SIG-M5 treated with dmso at 0.1 percent for 504 hours (cell line): ENCODE data around the gene TEX22.
A peak's percentile ranks its signal among the peaks of the same experiment; 100 is the strongest.
"Not testable (repeated sequence)": the region's sequence is repeated elsewhere in the genome, so short reads cannot be mapped to it uniquely, and the experiment has no call there.

Experiments used
- DNase-seq: peaks from one replicate; lab custom pipeline; 2025; ENCODE audit not compliant: unreplicated experiment; lab: John Stamatoyannopoulos, UW

The TEX22 gene, protein sequence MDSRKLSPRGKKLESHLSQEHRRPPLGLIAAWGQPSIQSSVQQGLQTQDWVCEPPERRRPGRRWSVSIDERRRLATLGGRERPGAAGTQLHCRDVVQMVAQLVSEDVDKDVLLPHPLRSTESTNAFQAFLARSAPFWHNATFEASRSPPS

DNA sequence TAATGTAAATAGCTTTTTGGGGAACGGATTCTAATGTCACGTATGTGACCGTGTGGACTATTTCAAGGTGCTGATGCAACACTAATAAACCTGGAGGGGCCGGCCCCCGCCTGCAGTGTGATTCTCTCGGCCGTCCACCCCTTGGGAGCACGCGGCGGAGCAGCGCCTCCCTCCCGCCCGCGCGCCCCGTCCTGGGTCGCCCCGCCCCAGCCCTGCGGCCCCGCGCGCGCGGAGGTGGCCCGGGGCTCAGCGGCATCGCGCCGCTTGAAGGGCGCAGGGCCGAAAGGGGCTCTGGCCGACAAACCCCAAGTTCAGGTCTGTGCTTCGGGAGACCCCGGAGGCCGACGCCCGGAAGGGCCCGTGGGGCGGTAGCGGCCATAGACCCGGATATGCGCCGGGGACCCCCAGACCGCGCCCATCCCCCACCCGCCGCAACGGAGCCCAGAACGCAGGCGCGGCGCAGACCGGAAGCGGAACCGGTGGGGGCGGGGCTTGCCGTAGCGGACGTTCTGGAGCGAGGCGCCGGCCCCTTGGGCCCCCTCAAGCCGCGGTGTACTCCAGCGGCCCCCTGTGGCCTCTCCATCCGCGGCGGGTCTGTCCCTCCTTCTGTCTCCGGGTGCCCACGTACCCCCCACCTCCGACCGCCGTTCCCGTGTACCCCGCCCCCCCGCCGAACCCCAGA, at the start of gene TEX22:
TSS of gene TEX22 (plus strand) at position 495 of the 682 bp plus-strand sequence. CDS start 803 bp downstream, outside the sequence.
- peak; percentile 86 for DNase-seq

DNA sequence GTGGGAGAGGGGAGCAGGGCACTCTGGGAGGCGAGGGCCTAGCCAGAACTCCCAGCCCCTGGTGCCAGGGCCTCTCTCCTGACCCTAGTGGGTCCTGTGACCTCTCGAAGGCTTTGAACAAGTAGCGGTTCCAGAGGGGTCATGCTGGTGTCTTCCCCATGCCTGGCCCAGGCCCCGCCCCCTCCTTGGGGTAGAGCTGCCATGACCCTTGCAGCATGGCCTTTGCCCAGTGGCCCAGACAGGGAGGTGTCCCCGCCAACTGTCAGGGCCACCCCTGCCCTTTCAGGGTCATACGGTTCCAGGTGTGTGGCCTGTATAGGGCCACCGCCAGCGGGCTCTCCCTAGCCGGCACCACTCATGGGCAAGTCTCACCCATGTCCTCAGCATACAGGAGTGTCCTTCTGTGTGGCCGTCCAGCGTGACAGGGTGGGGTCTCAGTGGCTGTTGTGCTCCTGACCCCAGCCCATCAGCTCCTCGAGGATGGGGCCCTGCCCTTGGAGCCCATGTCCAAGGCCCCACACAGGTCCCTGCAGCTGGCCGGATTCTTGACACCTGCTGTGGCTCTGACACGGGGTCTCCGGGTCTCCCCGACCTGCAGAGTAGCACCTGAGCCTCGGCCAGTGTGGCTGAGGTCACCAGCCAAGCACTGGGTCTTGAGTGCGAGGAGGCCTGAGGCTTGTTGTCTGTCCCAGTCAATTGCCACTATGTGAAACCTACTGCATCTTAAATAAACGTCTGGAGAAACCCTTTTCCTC, 49.2 kb upstream of the TEX22 start:
- DNase-seq = no peak

DNA sequence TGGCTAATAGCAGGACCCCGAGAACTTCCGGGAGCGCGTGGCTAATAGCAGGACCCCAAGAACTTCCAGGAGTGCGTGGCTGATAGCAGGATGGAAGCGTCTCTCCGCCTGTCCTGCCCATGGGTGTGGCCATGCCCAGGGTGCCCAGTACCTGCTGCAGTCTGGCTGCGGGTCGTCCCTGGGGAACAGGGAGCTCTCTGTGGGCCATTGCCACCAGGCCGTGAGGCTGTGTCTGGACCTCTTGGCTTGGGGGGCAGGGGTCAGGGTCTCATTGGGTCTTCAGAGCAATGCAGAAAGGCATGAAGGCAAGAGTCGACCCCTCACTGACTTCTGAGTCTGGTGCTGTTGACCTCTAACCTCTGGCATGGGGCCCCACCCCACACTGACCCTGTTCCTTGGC, 48.3 kb upstream of the TEX22 start:
- DNase-seq = no peak

DNA sequence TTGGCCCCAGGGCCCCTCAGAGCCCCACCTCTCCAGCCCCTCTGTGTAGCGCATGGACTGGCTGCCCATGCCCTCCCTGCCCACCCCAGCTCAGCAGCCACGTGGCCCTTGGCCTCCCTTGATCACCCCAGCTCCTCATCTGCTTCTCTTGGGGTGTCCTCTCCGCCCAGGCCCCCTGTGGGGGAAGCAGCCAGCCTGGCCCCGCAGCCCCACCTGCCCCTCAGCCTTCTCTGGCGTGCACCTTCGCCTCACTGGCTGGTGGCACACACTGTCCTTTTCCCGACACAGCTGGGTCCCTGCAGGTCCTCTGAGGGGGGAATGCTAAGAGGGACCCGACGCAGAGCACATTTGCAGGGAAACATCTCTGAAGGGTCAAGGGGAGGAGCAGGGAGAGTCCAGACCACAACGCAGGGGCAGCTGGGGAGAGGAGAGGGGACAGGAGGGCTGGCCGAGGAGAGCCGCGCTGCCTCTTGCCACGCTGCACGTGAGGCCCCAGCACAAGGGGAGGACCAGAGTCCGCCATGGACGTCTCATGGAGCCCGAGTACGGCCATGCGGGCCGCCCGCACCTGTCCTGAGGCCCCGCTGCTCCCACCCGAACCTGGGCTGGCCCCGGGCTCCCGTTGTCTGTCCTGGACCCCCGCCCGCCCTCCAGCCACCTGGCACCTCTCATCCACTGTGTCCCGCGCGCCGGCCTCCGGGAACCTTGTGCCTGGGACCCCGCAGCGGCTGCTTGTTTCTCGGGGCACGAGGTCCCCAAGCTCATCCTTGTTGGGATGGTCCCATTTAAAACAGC, 47.7 kb upstream of the TEX22 start:
- no peak for DNase-seq

DNA sequence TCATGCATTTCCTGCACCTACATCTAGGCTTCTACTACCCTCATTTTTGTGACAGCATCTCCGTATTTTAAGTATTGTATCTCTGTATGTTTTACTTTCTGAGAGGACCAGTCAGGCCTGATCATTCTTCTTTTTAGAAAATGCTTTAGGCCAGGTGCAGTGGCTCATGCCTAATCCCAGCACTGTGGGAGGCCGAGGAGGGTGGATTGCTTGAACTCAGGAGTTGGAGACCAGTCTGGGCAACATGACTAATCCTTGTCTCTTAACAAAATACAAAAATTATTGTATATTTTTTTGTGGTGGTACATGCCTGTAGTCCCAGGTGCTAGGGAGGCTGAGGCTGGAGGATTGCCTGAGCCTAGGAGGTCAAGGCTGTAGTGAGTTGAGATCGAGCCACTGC, 46.9 kb upstream of the TEX22 start:
- no peak for DNase-seq

DNA sequence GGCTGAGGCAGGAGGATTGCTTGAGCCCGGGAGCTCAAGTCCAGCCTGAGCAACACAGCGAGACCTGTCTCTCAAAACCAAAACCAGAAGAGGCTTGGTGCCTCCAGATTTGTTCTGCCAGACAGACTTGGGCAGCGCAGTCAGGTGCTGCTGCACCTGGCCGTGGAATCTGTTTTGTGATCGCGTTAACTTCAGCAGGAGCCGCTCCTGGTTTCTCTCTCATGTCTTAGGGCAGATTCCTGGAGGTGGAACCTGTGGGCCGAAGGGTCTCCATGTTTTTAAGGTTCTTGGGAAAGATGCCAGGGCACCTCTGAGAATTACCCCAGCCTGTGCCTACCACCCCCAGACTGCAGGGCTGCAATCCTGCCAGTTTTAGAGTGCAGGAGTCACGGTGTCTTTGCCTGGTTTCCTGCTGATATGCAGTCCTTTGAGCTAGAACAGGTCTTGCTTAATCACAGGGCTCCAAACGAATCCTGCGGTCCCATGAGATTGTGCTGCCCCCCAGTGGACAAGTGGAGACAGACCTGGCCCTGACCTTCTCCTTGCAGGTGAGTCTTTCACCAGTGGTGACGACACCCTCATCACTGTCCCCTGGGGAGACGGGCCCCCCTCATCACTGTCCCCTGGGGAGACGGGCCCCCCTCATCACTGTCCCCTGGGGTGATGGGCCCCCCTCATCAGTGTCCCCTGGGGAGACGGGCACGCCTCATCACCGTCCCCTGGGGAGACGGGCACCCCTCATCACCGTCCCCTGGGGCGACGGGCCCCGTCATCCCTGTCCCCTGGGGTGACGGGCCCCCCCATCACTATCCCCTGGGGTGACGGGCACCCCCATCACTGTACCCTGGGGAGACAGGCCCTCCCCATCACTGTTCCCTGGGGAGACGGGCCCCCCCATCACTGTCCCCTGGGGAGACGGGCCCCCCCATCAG, 46.2 kb upstream of the TEX22 start:
- peak; percentile 87 for DNase-seq

DNA sequence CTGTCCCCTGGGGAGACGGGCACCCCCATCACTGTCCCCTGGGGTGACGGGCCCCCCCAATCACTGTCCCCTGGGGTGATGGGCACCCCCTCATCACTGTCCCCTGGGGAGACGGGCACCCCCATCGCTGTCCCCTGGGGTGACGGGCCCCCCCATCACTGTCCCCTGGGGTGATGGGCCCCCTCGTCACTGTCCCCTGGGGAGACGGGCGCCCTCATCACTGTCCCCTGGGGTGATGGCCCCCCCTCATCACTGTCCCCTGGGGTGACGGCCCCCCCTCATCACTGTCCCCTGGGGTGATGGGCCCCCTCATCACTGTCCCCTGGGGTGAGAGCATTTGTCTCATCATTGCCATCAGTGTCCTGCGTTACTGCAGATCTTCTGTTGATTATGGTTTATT, 45.2 kb upstream of the TEX22 start:
- no peak for DNase-seq

DNA sequence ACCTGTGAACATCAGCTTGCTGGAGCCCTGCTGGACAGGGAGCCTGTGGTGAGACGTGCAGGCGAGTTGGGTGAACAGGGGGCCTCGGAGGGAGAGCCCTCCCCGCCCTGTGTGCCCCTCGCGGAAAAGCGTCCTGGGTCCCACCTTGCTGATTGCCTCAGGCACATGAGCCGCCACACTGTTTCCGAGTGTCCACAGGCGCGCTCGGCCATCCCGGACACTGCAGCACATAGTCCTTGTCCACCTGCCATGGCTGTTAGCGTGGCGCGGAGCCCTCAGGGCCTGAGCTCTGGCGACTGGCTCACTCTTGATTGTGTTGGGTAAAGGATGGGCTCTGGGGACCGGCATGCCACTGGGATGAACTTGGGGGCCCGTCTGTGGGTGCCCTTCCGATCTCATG, 43.8 kb upstream of the TEX22 start:
- no peak for DNase-seq

DNA sequence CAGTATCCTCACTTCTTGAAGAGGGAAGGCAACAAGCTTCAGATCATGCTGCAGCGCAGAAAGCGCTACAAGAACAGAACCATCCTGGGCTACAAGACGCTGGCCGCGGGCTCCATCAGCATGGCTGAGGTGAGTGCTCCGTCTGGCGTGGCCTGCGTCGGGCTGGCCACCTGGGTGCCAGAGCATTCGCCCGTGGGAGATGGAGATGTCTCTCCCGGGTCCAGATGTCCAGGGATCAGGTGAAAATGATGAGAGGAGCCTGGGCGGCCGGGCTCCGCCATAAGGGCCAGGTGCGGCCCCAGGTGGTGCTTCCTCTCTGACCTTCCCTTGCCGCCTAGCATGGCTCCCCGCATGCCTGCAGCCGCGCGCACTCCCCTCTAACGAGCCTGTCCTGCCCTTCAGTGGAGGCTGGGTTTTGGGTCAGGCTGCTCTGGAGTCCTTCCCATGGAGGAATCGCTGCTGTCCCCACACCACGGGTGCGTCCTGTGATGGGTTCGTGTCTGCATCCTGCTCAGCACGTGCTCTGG, 43.2 kb upstream of the TEX22 start:
- DNase-seq = no peak

DNA sequence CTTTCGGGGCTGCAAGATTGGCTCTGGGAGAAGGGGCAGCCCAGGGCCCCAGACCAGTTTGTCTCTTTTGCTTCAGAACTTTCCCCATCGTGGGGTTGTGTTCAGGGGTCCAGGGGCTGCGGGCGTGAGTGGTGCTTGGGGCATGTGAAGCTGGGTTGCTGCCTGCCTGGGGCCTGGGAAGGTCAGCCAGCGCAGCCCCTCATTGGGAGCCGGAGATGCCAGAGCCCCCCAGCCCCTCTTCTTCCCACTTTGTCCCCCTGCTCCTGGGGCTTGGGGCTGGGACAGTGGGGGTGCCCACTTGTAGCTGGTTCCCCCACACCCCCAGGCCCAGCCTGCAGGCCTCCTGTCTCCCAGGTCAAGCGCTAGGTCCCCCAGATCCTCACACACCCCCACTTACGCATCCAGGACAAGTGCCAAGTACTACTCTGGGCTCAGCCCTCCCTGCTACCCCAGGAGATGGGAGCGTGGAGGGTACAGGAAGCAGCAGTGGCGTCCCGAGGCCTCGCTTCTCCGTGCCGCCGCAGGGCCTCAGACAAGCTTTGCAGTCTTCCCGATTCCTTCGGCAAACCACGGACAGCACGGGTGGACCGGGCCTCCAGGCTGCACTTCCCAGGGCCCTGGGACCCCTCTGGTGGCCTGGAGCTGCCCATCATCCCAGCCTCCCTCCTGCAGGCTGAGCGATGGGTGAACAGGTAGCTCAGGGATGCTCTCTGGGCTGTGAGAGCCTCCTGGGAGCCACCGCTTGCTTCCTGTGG, 42.3 kb upstream of the TEX22 start:
- DNase-seq = no peak

DNA sequence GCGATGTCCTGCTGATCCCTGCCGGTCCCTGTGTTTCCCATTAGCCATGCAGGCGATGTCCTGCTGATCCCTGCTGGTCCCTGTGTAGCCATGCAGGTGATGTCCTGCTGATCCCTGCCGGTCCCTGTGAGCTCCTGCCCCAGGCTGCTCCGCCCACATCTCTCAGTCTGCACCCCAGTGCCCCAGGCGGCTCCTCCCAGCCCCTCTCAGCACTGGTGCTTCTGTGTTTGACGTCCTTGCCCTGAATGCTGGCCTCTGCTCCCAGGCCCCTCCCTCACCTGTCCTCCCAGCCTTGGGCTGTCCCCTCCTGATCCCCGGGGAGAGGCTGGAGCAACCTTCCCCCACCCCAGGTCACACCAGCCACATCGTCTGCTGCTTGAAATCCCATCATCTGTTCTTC, 41.4 kb upstream of the TEX22 start:
- no peak for DNase-seq

DNA sequence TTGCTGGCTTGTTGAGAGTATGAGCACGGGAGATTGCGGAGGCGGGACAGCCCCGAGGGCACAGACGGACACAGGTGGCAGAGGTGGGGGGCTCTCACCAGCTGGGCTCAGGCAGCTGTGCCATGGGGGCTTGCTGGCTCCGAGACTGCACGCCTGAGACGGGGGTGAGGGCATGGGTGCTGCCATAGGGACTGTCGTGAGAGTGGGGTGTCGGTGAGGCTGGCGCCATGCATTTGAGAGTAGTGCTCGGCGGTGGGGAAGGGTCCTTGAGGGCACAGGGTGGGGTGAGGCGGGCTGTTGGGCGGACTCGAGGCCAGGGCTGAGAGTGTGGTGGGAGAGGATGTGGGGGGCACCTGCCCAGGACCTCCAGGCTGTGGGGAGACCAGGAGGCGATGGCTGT, 40.7 kb upstream of the TEX22 start:
- no peak for DNase-seq

DNA sequence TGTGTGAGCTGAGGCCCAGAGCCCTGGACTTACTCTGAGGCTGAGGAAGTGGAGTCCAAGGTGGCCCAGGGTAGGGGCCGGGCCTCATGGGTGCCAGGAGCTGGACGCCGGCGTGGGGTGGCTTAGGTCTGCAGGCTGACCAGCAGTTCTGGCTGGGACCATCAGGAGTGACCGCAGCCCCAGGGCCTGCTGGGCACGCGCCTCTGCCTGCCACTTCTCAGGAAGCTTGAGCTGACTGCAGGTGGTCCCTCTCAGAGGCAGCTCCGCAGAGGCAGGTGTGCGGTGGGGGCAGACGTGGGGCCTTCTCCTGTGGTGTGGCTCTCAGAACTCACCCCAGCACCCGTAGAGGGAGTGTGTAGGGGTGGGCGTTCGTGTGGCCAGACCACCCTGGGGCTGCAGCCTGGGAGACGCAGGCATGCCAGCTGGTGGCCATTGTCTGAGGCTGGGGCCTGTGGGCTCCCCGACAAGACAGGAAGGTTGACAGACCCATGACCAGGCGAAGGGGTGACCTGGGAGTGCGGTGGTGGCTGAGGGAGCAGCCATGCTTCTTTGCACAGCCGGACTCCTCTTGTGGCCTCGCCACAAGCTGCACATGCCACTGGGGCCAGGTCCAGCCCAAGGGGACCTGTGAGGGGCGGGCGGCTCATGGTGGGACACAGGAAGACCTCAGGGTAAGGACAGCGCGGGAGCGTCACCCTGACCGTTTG, 40.0 kb upstream of the TEX22 start:
- DNase-seq = no peak

DNA sequence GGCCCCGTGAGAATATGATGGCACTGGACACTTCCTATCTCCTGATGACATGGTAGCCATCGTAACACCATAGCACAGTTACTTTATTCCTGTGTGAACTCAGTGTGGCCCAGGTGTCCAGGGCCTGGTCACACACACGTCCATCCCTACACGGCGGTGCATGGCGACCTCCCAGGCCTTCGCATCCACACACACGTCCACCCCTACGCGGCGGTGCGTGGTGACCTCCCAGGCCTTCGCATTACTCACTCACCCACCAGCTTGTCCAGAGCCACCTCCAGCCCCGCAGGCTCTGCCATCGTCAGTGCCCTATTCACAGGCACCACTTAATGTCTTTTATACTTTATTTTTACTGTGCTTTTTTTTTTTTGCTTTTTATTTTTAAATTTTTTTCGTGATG, 39.4 kb upstream of the TEX22 start:
- no peak for DNase-seq

DNA sequence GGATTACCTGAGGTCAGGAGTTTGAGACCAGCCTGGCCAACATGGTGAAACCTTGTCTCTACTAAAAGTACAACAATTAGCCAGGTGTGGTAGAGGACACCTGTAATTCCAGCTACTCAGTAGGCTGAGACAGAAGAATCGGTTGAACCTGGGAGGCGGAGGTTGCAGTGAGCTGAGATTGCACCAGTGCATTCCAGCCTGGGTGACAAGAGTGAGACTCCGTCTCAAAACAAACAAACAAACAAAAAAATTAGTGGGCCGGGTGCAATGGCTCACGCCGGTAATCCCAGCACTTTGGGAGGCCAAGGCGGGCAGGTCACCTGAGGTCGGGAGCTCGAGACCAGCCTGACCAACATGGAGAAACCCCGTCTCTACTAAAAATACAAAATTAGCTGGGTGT, 36.9 kb upstream of the TEX22 start:
- not testable (repeated sequence) for DNase-seq

DNA sequence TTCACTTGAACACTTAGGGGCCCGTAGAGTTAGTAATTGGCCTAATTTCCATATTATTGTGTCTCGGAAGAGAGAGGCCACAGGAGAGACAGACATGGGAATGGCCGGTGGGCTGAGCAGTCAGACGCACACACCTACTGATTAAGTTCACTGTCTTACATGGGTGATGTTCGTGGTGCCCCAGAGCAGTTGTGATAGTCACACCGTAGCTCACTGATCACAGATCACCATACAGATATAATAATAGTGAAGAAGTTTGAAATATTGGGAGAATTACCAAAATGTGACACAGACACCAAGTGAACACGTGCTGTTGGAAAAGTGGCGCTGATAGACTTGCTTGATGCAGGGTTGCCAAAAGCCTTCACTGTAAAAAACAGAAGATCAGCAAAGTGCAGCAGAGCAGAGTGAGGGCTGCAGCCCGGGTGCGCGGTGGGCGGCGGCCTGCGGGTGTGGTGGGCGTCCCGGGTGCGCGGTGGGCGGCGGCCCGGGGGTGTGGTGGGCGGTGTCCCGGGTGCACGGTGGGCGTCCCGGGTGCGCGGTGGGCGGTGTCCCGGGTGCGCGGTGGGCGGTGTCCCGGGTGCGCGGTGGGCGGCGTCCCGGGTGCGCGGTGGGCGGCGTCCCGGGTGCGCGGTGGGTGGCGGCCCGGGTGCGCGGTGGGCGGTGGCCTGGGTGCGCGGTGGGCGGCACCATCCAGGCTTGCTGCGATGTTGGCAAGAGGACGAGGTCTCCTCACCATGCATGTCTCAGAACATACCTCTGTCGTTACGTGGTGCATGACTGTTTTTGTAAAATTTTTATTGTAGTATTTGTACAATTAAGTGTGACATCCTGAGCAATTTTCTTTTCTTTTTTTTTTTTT, 34.3 kb upstream of the TEX22 start:
- DNase-seq = peak; percentile 11

DNA sequence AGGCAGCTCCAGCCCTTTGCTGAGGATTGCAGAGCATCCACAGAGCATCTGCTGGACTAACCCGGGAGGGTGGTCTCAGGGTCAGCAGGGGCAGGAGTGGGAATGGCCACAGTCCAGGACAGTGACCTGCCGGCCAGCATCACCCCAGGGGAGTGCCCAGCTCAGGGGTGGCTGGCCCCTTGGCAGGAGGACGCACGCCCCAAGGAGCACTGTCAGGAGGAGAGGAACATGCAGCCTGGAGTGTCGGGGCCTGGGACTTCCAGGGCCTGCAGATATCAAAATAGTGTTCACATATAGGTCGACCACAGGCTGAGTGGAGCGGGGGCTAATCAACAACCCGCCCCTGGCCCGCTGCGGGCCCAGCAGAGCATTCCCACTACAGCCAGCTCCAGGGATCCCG, 33.2 kb upstream of the TEX22 start:
- no peak for DNase-seq

DNA sequence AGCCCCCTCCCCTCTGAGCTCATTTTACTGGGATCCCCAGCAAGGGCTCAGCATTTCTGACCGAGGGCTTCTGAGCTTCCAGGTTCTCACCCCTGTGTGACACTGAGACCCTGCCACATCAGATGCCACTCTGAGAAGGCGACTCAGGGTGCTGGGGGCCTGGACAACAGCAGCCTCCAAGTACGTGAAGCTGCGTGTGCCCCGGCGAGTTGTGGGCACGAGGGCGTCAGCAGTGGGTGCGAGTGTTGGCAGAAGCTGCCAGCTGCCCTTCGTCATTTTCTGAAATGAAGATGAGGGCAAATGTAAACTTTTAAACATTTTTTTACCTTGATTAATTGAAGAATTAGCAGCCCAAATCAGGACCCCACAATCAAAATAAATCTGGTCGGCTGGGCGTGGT, 32.7 kb upstream of the TEX22 start:
- DNase-seq = no peak
